Left kidney (tissue), 8 donors: ENCODE results near the gene KPNA3. TPM values are rescaled to one million over a fixed set of nuclear protein-coding genes. Genes with fewer than 3 reads are reported as not detected.
"Not testable (repeated sequence)": the region's sequence is repeated elsewhere in the genome, so short reads cannot be mapped to it uniquely, and the experiment has no call there.

Experiments used
- DNase-seq: peaks from one replicate; pipeline ENCODE4 v3.0.0-alpha.2; 2013
- long read RNA-seq, 8 donors: transcript quantifications; one replicate each; lab custom pipeline, GENCODE V29; 2026
- polyA plus RNA-seq: library from polyadenylated mRNA; unstranded; fragments of 120-200 nt; gene quantifications from one replicate; pipeline ENCODE4 v1.2.1, GENCODE V29; 2013; ENCODE audit not compliant: insufficient read length

KPNA3 gene, protein sequence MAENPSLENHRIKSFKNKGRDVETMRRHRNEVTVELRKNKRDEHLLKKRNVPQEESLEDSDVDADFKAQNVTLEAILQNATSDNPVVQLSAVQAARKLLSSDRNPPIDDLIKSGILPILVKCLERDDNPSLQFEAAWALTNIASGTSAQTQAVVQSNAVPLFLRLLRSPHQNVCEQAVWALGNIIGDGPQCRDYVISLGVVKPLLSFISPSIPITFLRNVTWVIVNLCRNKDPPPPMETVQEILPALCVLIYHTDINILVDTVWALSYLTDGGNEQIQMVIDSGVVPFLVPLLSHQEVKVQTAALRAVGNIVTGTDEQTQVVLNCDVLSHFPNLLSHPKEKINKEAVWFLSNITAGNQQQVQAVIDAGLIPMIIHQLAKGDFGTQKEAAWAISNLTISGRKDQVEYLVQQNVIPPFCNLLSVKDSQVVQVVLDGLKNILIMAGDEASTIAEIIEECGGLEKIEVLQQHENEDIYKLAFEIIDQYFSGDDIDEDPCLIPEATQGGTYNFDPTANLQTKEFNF
- 41.4 TPM for polyA plus RNA-seq
- long read RNA-seq, donor 1, full-length matches to known transcripts = 7 of 7 reads
- long read RNA-seq, donor 1, partial matches to known transcripts = 0 of 7 reads
- long read RNA-seq, donor 1, other reads (novel, unspliced or antisense) = 0 of 7 reads
- long read RNA-seq, donor 2, full-length matches to known transcripts = 6 of 19 reads
- long read RNA-seq, donor 2, partial matches to known transcripts = 13 of 19 reads
- long read RNA-seq, donor 2, other reads (novel, unspliced or antisense) = 0 of 19 reads
- long read RNA-seq, donor 3, full-length matches to known transcripts = 1 of 1 reads
- long read RNA-seq, donor 3, partial matches to known transcripts = 0 of 1 reads
- long read RNA-seq, donor 3, other reads (novel, unspliced or antisense) = 0 of 1 reads
- long read RNA-seq, donor 4 = 0 reads
- long read RNA-seq, donor 5, full-length matches to known transcripts = 4 of 4 reads
- long read RNA-seq, donor 5, partial matches to known transcripts = 0 of 4 reads
- long read RNA-seq, donor 5, other reads (novel, unspliced or antisense) = 0 of 4 reads
- long read RNA-seq, donor 6, full-length matches to known transcripts = 8 of 8 reads
- long read RNA-seq, donor 6, partial matches to known transcripts = 0 of 8 reads
- long read RNA-seq, donor 6, other reads (novel, unspliced or antisense) = 0 of 8 reads
- long read RNA-seq, donor 7, full-length matches to known transcripts = 7 of 7 reads
- long read RNA-seq, donor 7, partial matches to known transcripts = 0 of 7 reads
- long read RNA-seq, donor 7, other reads (novel, unspliced or antisense) = 0 of 7 reads
- long read RNA-seq, donor 8, full-length matches to known transcripts = 4 of 4 reads
- long read RNA-seq, donor 8, partial matches to known transcripts = 0 of 4 reads
- long read RNA-seq, donor 8, other reads (novel, unspliced or antisense) = 0 of 4 reads

DNA sequence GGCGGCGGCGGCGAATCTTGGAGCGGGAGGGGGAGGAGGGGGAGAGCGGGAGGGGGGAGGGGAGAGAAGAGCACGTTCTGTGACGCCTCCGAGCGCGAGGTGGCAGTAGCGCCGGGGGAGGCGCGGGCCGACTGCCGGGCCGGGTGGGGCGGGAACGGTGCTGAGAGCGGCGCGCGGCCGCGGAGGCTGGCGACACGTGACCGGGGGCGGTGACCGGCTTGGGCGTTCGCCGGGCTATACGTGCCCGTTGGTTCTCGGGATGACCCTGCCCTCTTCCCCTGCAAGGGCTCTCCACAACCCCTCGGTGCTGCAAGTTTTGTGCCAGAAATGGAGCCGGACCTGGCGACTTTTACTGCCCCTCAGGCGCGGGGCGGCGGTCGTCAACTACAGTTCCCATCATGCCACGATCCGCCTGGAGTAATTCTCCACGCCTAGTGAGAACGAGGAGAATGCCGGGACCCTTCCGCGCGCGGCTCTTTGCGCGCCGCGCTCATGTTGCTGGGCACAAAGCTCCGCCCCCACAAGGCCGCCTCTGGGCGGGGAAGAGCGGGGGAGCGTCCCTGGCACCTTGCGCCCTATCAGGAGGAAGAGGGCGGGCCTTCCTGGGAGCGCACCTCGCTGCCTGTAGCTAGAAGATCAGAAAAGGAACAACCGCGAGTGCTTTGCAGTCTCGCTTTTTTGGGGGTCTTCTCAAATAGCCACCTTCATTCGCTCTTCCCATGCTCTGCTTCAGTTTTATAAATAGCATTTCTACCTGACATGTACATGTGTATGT lies at the start of gene KPNA3:
Gene KPNA3, minus strand, starts transcription at position 133 of the 775 bp plus-strand sequence. CDS start 176 bp downstream, outside the sequence.
- DNase-seq = peak; percentile 97

DNA sequence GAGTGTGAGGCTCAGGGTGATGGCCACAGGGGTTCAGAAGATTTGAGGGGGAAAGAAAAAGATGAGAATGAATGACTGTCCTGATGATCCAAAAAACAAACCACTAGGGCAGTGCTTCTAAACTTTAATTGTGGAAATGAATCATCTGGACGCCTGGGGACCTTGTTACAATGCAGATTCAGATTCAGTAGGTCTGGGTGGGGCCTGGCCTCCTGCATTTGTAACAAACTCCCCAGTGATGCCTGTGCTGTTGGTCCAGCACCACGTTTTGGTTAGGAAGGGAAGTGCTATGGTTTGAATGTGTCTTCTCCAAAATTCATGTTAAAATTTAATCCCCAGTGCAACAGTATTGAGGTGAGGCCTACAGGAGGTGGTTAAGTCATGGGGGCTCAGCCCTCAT lies 49.5 kb upstream of the KPNA3 start:
- DNase-seq = no peak

- DNase-seq = no peak
These were observed 48.2 kb upstream of the KPNA3 start for GRCh38 chr13:49840675-49841074.

GRCh38 chr13:49840266-49840665 lies 47.8 kb upstream of the KPNA3 start:
- no peak for DNase-seq

GRCh38 chr13:49838989-49839388 lies 46.5 kb upstream of the KPNA3 start:
- no peak for DNase-seq

GRCh38 chr13:49836516-49836915 lies 44.0 kb upstream of the KPNA3 start:
- DNase-seq = no peak

DNA sequence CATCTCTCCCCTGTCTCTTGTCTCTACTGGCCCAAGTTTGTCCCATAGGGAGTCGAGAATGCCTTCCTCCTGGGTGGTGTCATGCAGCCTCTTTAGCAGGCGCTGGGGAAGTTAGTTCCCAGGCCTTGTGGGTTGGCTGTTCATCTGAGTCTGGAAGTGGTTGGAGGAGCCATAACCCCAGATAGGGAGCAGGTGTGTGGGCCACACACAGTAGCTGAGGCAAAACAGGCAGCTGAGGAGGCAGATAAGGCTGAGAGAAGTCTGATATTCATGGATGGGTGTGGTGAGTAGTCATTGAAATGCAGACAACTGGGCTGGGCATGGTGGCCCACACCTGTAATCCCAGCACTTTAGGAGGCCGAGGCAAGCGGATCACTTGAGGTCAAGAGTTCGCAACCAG lies 40.9 kb upstream of the KPNA3 start:
- no peak for DNase-seq

DNA sequence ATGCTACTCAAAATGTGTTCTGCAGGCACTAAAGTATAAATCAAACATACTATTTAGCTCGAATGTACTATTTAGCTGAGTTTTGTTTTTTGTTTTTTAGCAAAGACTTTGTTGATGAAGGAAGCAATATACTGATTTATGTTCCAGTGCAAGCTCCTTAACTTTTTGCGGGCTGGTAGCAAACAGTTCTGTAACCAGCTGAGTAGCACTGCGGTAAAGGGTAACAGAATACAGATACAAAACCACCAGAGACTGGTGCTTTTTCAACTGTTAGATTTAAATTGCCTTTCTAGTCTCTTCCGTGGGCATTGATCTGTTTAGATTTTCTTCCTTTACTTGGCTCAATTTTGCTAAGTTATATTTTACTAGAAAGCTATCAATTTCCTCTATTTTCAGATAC lies 39.0 kb upstream of the KPNA3 start:
- DNase-seq = no peak

DNA sequence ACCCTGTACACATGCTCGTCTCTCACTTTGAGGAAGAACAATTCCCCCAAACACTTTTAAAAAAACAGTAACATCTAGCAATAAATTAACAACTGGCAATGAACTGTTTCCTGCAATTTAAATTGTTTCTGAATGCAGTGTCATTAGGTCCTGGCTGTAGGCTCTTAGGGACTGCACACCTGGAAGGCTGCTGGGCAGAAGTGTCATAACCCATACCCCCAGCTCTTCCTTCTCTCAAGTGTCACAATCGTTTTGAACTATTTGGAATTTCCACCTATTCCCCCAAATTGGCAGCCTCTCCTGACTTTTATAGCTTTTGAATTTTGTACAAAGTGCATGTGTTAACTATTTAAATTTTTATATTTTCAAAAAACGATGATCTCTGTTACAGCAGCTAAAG lies 38.2 kb upstream of the KPNA3 start:
- no peak for DNase-seq

GRCh38 chr13:49829715-49830114 lies 37.2 kb upstream of the KPNA3 start:
- no peak for DNase-seq

GRCh38 chr13:49828453-49828852 lies 36.0 kb upstream of the KPNA3 start:
- DNase-seq = no peak

DNA sequence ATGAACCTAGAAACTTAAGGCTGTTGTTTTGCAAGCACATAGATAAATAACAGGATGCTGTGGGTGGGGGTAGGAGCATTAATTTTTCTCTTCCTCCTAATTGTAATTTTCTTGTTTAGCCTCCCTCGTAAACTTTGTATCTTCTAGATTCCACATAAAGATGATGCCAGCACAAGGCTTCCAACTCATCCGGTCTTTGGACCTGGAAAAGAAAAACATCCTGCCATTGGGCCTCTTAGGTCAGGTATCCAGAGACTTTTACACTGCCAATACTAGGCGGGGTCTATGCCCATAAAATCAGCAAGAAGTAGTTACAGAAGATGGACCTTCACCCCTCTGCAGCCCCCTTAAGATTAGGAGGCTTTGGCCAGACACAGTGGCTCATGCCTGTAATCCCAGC lies 35.4 kb upstream of the KPNA3 start:
- DNase-seq = no peak

DNA sequence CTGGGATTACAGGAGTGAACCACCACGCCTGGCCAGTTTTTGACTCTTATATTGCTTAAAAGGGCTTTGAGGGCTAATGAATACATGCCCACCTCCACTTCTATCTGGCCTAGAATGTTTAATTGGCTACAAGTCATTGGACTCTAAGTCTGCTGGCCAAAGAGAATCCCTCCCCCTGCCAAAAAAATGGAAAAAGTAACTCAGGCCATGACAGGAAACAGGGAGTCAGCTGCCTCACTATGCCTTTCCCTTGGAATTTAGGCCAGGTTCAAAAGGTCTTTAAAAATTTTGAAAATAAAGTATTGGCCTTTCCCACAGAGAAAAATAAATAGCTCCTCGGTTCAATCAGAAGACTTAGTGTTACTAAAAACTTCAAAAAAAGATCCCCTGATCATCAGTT lies 34.9 kb upstream of the KPNA3 start:
- no peak for DNase-seq

- DNase-seq = no peak
These were observed 28.9 kb upstream of the KPNA3 start for GRCh38 chr13:49821216-49822009.

DNA sequence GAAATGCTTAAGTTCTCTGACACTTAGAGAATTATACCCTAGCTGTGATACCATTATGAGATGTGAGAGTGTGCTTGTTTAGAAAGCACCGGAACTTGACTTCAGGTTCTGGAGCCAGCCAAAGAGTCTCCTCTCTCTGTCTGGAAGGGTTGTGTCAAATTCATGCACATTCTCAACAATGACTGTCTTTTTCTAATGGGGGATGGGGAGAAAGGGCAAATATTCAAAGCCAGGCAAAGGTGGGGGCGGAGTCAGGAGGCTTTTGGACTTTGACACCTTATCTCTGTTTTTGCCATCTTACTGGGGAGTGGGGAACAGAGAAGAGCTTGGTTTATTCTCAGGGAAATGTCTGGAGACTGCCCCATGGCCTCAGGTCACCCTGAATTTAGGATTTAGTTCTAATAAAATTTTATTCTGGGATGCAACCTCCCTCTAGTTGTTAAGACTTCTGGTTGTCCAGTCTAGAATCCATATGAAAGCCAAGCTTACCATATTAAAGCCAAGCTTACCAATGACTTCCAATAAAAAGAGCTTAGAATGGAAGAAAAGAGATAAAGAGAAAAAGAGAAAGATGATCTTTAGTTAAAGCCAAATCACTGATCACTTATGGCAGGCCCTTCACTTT lies 28.2 kb upstream of the KPNA3 start:
- DNase-seq = no peak

DNA sequence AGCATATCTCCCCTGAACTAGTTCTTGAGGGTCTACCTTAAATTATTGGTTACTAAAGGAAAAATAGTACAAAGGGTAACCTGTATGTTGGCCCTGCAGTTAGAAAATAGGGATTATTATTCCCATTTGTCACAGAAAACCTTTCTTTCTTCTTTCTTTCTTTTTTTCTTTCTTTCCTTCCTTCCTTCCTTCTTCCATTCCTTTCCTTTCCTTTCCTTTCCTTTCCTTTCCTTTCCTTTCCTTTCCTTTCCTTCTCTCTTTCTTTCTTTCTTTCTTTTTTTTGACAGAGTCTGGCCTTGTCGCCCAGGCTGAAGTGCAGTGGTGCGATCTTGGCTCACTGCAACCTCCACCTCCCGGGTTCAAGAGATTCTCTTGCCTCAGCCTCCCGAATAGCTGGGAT lies 23.6 kb upstream of the KPNA3 start:
- DNase-seq = not testable (repeated sequence)

- no peak for DNase-seq
These were observed 22.2 kb upstream of the KPNA3 start for GRCh38 chr13:49814551-49815270.

GRCh38 chr13:49812812-49813211 lies 20.3 kb upstream of the KPNA3 start:
- DNase-seq = no peak

DNA sequence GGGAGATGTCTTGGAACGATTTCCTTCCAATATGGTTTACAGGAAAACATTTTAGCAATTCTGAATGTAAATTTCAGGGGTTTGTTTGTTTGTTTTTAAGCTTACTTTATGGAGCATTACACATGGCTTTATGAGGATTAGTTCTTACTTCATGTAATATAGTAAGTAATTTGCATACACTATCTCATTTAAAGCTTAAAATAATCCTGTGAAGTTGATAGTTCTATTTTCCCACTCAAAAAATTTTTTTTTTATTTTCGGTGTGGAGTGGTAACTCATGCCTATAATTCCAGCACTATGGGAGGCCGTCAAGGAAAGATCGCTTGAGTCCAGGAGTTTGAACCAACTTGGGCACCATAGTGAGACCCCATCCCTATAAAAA lies 19.0 kb upstream of the KPNA3 start:
- no peak for DNase-seq
